ENCODE measurements around the gene ZNF292.
"Not testable (repeated sequence)": the region's sequence is repeated elsewhere in the genome, so short reads cannot be mapped to it uniquely, and the experiment has no call there.

ZNF292 gene

GRCh38 chr6:87139236-87139635 is 16.1 kb upstream of the ZNF292 start:
- no peaks in the 10 kb centered on the region for H3K36me3 ChIP-seq (ENCODE audit: control insufficient read depth, insufficient read depth, low read length)
- H3K27me3 ChIP-seq (replicated peaks; ENCODE audit: control insufficient read depth, insufficient read depth, low read length): no peaks in the 10 kb centered on the region
- H3K4me3 ChIP-seq (replicated peaks; ENCODE audit: low read depth, low read length): no peak overlapping the region
- TF ChIP-seq CTCF (IDR thresholded peaks at IDR 0.05; ENCODE audit: insufficient read depth, low read length, poor library complexity, severe bottlenecking): peak; percentile 67
- no peak for DNase-seq (ENCODE audit: extremely low read depth, insufficient read length)

DNA sequence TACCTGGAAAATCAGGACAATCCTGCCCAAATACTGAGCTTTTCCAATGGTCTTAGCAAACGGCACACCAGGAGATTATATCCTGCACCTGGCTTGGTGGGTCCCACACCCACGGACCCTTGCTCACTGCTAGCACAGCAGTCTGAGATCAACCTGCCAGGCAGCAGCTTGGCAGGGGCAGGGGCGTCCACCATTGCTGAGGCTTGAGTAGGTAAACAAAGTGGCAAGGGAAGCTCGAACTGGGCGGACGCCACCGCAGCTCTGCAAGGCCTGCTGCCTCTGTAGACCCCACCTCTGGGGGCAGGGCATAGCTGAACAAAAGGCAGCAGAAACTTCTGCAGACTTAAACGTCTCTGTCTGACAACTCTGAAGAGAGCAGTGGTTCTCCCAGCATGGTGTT is 15.4 kb upstream of the ZNF292 start:
- not testable (repeated sequence) for H3K4me3 ChIP-seq (replicated peaks; ENCODE audit: low read depth, low read length); H3K36me3 ChIP-seq (ENCODE audit: control insufficient read depth, insufficient read depth, low read length); H3K27me3 ChIP-seq (replicated peaks; ENCODE audit: control insufficient read depth, insufficient read depth, low read length); DNase-seq (ENCODE audit: extremely low read depth, insufficient read length)

GRCh38 chr6:87146363-87146762 is 9.0 kb upstream of the ZNF292 start:
- Histone ChIP-seq H3K36me3 (ENCODE audit: control insufficient read depth, insufficient read depth, low read length) (no peaks in the 10 kb centered on the region), H3K4me3 (replicated peaks; ENCODE audit: low read depth, low read length) (peak overlapping the region; percentile 46), H3K27me3 (replicated peaks; ENCODE audit: control insufficient read depth, insufficient read depth, low read length) (no peaks in the 10 kb centered on the region)
- TF ChIP-seq CTCF (IDR thresholded peaks at IDR 0.05; ENCODE audit: insufficient read depth, low read length, poor library complexity, severe bottlenecking): no peak
- no peak for DNase-seq (ENCODE audit: extremely low read depth, insufficient read length)

- DNase-seq (ENCODE audit: extremely low read depth, insufficient read length): no peak
- no peak for TF ChIP-seq CTCF (IDR thresholded peaks at IDR 0.05; ENCODE audit: insufficient read depth, low read length, poor library complexity, severe bottlenecking)
- H3K36me3 ChIP-seq (ENCODE audit: control insufficient read depth, insufficient read depth, low read length): no peaks in the 10 kb centered on the region
- no peak overlapping the region for H3K4me3 ChIP-seq (replicated peaks; ENCODE audit: low read depth, low read length)
- no peaks in the 10 kb centered on the region for H3K27me3 ChIP-seq (replicated peaks; ENCODE audit: control insufficient read depth, insufficient read depth, low read length)
These were observed 5.0 kb upstream of the ZNF292 start for GRCh38 chr6:87150406-87150805.

DNA sequence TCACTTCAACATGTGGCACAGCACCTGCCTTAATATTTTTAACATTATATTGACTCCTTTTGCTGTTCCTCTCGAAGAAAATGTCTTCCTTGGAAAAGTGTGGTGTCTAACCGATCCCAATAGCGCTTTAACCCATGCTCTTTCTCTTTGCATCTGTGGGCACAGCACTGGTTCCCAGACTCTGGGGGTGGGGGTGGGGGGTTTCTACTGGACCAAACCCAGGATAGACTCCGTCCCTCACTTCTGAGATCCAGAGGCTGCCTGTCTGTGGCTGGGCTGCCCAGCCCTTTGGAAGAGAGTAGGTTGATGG is 3.9 kb upstream of the ZNF292 start:
- no peak for DNase-seq (ENCODE audit: extremely low read depth, insufficient read length)
- no peaks in the 10 kb centered on the region for H3K36me3 ChIP-seq (ENCODE audit: control insufficient read depth, insufficient read depth, low read length)
- TF ChIP-seq CTCF (IDR thresholded peaks at IDR 0.05; ENCODE audit: insufficient read depth, low read length, poor library complexity, severe bottlenecking): no peak
- peak overlapping the region; percentile 72 for H3K4me3 ChIP-seq (replicated peaks; ENCODE audit: low read depth, low read length)
- H3K27me3 ChIP-seq (replicated peaks; ENCODE audit: control insufficient read depth, insufficient read depth, low read length): no peaks in the 10 kb centered on the region

GRCh38 chr6:87151781-87152525 is 3.4 kb upstream of the ZNF292 start:
- TF ChIP-seq CTCF (IDR thresholded peaks at IDR 0.05; ENCODE audit: insufficient read depth, low read length, poor library complexity, severe bottlenecking): no peak
- Histone ChIP-seq H3K27me3 (replicated peaks; ENCODE audit: control insufficient read depth, insufficient read depth, low read length) (no peaks in the 10 kb centered on the region), H3K4me3 (replicated peaks; ENCODE audit: low read depth, low read length) (peak overlapping the region; percentile 72), H3K36me3 (ENCODE audit: control insufficient read depth, insufficient read depth, low read length) (no peaks in the 10 kb centered on the region)
- peak; percentile 88 for DNase-seq (ENCODE audit: extremely low read depth, insufficient read length)
